ENCODE results near the gene CDC14B.
"Not testable (repeated sequence)": the region's sequence is repeated elsewhere in the genome, so short reads cannot be mapped to it uniquely, and the experiment has no call there.

The CDC14B gene

GRCh38 chr9:96621618-96622017 lies 2.0 kb upstream of the CDC14B start:
- FAIRE-seq: no peak

GRCh38 chr9:96620832-96621269 lies 1.2 kb upstream of the CDC14B start:
- FAIRE-seq: no peak

- no peak for FAIRE-seq
Observed at GRCh38 chr9:96620181-96620514, 505 bp upstream of the CDC14B start.

GRCh38 chr9:96619124-96619465 lies 548 bp downstream of the CDC14B start:
- FAIRE-seq: no peak

- no peak for FAIRE-seq
Observed at GRCh38 chr9:96618209-96619123, 1.2 kb downstream of the CDC14B start.

GRCh38 chr9:96617439-96618185 lies 2.0 kb downstream of the CDC14B start:
- FAIRE-seq: peak; percentile 13

- FAIRE-seq: no peak
Observed at GRCh38 chr9:96616817-96617438, 2.7 kb downstream of the CDC14B start.

- FAIRE-seq: no peak
Observed at GRCh38 chr9:96615411-96615810, 4.2 kb downstream of the CDC14B start.

GRCh38 chr9:96614664-96615063 lies 5.0 kb downstream of the CDC14B start:
- not testable (repeated sequence) for FAIRE-seq

GRCh38 chr9:96612966-96613589 lies 6.6 kb downstream of the CDC14B start:
- no peak for FAIRE-seq

- FAIRE-seq: peak; percentile 71
Observed at GRCh38 chr9:96612105-96612965, 7.3 kb downstream of the CDC14B start.

GRCh38 chr9:96611302-96611701 lies 8.3 kb downstream of the CDC14B start:
- FAIRE-seq: no peak

- FAIRE-seq: no peak
Observed at GRCh38 chr9:96609732-96610131, 9.9 kb downstream of the CDC14B start.

GRCh38 chr9:96607971-96608370 lies 11.7 kb downstream of the CDC14B start:
- no peak for FAIRE-seq

GRCh38 chr9:96605328-96605727 lies 14.3 kb downstream of the CDC14B start:
- FAIRE-seq: no peak

GRCh38 chr9:96604004-96604319 lies 15.7 kb downstream of the CDC14B start:
- no peak for FAIRE-seq

- FAIRE-seq: no peak
Observed at GRCh38 chr9:96603305-96604003, 16.2 kb downstream of the CDC14B start.

GRCh38 chr9:96599298-96599697 lies 20.3 kb downstream of the CDC14B start:
- FAIRE-seq: no peak

- no peak for FAIRE-seq
Observed at GRCh38 chr9:96596601-96597111, 23.0 kb downstream of the CDC14B start.

- FAIRE-seq: no peak
Observed at GRCh38 chr9:96587338-96588315, 32.0 kb downstream of the CDC14B start.
